GM19467 (cell line): Measurements from ENCODE around the gene BTN3A1.
"Not testable (repeated sequence)": the region's sequence is repeated elsewhere in the genome, so short reads cannot be mapped to it uniquely, and the experiment has no call there.

Experiments
- ATAC-seq: cut with Tn5 transposase; IDR thresholded peaks from one replicate; pipeline ENCODE4 v1.9.1; 2021; ENCODE audit warnings: mild to moderate bottlenecking, moderate library complexity; ENCODE audit not compliant: unreplicated experiment

The BTN3A1 gene

GRCh38 chr6:26438000-26438399, 35.9 kb downstream of the BTN3A1 start:
- ATAC-seq: no peak

DNA sequence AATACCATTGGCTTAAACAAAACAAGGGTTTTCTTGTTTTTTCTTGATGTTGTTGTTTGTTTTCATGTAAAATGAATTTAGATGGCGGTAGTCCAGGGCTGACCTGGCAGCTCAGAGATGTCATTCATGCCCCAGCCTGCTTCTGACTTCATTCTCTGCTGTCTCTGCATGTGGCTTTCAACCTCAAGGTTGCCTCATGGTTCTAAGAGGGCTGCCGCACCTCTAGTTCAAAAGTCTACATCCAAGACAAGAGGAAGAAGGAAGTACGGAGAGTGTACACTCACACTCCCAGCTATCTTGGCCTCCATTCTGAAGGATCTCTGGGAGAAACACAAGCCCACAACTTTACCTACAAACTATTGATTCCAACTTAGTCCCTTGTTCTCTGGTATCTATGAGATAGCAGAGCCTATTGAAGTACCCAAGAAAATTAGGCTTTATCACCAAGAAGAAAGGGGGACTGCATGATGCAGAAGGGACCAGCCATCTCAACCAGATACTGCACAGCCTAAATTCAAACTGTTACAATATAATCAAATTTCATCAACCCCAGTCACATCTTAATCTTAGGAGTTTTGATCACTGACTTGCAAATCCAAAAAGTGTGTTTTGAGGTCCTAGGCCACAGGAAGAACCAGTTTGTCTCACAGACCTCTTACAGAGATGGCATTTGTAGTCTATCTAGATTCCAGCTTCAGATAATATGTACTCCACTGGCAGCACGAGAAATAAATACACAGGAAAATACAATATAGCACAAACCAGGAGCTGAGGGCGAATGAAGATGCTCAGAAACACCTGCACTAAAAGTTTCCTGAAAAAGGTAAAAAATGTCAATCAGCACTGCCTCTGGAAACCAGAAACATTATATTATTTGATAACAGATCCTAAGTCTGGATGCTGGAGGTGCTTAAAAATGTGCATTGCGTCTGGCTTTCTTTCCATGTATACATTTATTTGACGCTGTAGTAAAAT, 37.4 kb downstream of the BTN3A1 start:
- ATAC-seq: no peak

GRCh38 chr6:26440977-26441358, 38.9 kb downstream of the BTN3A1 start:
- no peak for ATAC-seq

DNA sequence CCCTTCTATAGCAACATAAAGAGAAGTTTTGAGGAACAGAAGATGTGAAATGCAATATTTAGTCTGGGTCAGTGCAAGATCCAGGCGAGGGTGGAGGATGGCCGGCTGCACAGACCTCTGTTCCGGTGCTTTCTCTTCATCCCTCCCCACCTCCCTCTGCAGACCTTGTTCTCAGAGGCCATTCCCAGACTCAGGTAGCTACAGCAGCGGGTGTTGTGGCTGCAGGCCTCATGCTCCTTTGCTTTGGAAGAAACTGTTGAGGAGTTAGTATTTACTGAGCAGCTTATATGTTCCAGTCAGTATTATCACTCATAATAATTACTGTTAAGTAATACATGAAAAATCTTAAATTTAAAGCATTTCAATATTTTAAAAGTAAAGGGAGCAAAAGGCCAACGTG, 39.9 kb downstream of the BTN3A1 start:
- ATAC-seq: no peak

DNA sequence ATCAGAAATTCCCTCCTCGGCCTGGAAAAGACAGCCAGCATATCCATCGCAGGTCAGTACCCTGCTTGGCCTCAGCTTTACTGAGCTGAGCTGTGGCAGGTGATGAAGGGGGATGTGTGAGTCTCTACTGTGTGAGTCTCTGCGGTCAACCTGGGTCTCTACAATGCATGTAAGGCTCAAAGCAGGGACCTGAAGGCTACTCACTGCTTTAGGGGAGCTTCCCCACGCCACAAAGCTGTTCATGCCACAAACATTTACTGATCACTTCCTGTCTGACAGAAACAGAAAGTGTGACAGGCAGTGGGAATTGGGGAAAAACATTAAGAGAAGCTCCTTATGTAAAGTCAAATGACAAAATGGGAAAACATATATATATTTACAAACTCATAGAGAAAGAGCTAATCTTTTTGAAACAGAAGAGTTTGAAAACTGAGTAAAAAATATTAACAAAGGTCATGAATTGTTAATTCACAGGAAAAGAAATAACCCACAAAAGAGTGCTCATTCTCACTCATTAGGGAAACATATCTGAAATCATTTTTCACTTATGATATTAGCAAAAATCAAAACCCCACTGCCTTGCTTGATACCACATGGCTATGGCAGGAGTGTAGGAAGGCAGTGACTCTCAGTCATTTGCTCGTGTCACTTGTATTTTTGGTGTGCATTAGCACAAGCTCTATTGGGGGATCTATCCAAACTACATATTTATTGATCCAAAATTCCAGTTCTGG, 44.0 kb downstream of the BTN3A1 start:
- peak; percentile 80 for ATAC-seq

DNA sequence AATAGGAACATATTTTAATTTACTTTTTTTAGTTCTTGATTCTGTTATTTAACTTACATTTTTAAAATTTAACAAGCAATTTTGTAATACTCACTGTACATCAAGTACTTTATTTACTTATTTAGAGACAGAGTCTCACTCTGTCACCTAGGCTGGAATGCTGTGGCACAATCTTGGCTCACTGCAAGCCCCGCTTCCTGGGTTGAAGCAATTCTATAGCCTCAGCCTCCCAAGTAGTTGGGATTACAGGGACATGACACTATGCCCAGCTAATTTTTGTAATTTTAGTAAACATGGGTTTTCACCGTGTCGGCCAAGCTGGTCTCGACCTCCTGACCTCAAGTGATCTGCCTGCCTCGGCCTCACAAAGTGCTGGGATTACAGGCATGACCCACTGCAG, 45.2 kb downstream of the BTN3A1 start:
- no peak for ATAC-seq

DNA sequence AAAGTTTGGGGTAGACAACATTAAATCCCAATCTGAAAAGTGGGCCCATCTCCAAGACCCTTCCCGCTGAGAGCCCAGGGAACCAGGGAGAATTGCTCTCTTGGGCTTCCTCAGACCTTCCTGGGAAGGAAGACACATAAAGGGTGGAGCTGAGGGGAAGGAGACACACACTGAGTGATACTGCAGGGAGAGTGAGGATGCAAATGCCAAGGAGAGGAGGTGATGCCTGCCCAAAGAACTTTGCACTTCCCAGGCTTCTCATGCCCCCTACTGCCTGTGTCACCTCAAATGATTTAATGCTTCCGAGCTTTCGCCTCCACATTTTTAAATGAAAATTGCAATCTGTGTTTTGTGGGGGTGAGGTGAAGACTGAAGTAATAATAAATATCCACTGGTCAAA, 48.2 kb downstream of the BTN3A1 start:
- no peak for ATAC-seq

- no peak for ATAC-seq
Observed at GRCh38 chr6:26452631-26453235, 50.7 kb downstream of the BTN3A1 start.

DNA sequence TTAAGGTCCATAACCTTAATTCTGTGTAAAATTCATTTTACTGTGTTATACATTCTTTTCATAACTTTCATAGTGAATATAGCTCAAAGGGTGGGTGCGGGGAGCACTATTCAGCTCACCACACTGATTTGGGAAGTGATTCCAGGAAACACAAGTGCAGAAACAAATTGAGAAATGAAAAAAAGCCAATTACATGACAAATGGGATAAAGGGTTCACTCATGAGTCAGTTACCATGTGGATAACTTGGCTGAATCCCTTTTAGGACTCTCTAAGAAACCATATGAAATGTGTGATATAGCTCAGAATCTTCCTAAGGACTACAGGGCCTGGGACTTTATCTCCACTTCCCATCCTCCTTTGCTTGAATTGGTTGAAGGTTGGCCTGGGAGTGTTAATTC, 52.6 kb downstream of the BTN3A1 start:
- ATAC-seq: no peak

GRCh38 chr6:26455357-26455970, 53.4 kb downstream of the BTN3A1 start:
- ATAC-seq: no peak

DNA sequence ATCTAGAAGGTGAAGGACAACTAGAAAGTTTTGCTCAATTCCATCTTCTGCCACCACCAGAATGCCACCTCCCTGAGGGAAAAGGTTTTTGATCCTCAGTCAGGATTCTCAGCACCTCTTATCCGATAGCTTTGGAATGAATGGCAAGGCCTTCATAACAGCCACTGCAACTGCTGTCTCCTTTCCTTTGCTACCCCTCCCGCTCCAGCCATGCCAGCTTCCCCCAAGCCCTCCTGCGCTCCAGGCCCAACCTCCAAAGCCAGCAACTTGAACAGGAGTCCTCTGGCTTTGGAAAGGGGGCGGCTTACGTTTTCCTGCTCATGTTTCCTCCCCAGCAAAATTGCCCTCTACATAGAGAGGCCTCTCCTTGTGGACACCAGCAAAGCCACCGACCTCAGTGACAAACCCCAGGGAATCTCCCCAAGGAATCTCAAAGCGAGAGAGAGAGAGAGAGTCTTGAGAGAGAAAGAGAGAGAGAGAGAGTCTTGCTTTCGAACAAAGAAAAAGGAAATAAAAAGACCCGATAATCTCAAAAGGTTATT, 55.3 kb downstream of the BTN3A1 start:
- no peak for ATAC-seq

DNA sequence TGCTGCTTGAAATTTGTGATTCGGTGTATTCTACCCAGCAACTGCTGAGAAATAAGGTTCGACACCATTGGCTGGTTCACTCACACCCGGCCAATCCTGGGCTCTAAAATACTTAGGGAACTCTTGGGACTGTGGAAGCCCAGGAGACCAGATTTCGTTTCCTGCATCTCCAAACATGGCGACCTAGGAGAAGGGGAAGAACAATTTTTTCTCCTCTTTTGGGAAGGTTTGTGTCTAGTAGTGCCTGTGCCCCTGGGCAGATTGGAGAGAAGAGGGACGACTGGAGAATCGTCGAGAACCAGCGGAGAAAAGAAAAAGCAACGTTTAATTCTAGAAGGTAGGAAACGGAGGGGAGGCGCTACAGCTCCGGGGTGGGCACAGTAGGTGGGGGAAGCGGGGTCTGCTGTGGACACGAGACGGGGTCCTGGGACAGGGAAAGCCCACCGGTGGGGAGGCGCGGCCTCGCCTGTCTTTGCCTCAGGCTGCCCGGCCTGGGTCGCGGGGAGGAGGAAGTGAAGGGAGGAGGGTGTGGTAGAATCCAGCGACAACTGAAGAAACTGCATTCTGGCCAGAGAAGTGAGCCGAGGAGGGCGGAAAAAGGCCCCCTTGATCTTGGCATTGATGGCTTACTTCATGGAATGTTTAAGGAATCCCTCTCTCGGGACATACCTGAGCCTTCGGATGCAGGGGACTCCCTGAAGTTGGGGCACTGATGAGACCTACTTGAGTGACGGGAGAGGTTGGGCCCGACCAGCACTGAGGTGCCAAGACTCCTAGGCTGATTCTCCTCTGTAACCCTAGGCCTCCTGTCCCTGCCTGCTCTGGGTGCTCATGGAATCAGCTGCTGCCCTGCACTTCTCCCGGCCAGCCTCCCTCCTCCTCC, 56.0 kb downstream of the BTN3A1 start, which contains the start of gene BTN2A1:
BTN2A1 (plus strand) TSS at position 150 of the 883 bp plus-strand sequence; CDS start at position 832, 682 bp downstream.
- ATAC-seq: peak; percentile 90

DNA sequence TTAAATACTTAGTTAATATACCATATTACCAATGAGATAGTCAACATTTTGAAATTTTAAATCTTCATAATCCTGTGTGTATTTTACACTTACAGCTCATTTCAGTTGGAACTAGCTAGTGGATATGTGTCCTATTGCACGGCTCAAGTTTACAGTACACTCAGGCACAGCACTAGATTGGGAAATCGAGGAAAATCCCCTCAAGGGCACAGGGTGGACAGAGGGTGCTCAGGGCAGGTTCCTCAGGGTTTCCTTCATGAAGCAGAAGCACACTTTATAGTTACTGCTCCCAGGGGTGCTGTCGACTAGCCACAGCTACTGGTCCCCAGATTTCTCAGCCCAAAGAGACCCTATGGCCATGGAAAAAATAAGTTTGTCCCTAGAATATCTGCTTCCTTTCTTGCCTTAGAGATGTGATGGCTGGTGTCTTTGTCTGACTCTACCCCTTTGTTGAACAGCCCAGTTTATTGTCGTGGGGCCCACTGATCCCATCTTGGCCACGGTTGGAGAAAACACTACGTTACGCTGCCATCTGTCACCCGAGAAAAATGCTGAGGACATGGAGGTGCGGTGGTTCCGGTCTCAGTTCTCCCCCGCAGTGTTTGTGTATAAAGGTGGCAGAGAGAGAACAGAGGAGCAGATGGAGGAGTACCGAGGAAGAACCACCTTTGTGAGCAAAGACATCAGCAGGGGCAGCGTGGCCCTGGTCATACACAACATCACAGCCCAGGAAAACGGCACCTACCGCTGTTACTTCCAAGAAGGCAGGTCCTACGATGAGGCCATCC, 57.1 kb downstream of the BTN3A1 start:
- ATAC-seq: no peak

DNA sequence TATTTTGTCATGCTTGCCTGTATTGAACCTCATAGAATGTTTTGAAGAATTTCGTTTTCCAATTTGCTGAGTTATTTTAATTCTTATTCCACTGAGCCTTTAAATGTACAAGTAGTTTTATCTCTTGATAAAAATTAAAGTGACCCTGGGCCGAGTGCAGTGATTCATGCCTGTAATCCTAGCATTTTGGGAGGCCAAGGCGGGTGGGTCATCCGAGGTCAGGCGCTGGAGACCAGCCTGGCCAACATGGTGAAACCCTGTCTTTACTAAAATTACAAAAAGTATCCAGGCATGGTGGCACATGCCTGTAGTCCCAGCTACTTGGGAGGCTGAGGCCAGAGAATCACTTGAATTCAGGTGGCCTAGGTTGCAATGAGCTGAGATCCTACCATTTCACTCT, 59.3 kb downstream of the BTN3A1 start:
- not testable (repeated sequence) for ATAC-seq

DNA sequence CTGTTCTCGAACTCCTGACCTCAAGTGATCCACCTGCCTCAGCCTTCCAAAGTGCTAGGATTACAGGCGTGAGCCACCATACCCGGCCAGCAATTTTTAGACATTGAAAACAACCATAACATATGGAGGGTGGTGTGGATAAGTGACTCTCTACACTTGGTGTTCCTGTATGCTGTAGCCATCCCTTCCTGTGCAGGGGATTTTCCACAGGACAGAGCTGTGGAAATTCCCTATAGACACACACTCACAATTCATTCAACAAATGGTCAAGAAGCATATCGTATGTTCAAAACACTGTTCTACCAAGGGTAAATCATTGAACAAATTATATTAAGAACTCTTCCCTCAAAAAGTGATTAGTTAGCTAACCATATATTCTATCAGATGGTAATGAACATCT, 61.9 kb downstream of the BTN3A1 start:
- ATAC-seq: no peak

DNA sequence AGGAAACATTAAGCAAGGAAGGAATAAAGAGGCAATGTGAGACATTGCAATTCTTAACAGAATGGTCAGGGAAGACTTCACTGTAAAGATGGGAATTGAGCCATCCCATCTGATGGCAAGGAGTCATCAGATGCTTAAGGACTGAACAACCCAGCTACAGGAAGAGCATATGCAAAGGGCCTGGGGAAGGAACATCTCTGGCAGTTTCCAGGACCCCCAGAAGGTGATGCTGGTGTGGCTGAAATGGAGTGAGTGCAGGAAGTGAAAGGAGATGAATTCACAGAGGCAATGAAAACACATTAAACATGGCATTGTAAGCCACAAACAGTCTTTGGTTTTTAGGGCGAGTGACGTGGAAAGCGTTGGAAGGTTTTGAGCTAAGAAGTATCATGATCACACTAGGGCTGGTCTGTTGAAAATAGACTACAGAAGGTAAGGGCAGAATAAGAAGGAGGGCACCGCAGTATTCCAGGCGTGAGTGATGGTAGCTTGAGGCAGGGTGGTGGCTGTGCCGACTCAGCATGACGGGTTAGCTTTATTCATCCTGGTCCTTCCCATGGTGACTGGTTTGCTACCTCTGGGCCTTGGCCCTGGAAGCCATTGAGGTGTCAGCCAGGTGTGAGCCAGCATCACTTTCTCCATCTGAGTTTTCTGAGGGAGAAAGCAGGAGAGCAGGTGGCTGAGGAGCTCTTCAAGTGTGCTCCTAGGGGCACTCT, 62.5 kb downstream of the BTN3A1 start:
- ATAC-seq: no peak
